Lower leg skin (tissue), 4 donors: Measurements from ENCODE around the gene SLC22A1. TPM values are rescaled to one million over a fixed set of nuclear protein-coding genes. Genes with fewer than 3 reads are reported as not detected.

Experiments
- DNase-seq, 2 donors: peaks; one replicate each; pipeline ENCODE4 v3.0.0-alpha.2; 2019; ENCODE audit warnings: low spot score in 2 of 2
- H3K4me3 ChIP-seq: fragments of 200-600 bp; sonication (generic); 2 replicates; pipeline ENCODE4 v1.5.1; 2017; ENCODE audit warnings: mild to moderate bottlenecking, low read depth; ENCODE audit not compliant: poor library complexity, severe bottlenecking
- CTCF ChIP-seq, 3 donors: fragments of 450-650 bp; IDR thresholded peaks; one replicate each; pipeline ENCODE4 v1.5.1; 2016; ENCODE audit warnings: antibody characterized with exemption in 3 of 3, mild to moderate bottlenecking in 3 of 3, moderate library complexity in 2 of 3
- POLR2A ChIP-seq, 2 donors: fragments of 450-650 bp; IDR thresholded peaks; one replicate each; pipeline ENCODE4 v1.6.1; 2016 to 2017; ENCODE audit warnings: antibody characterized with exemption in 2 of 2, mild to moderate bottlenecking in 1 of 2, moderate library complexity in 1 of 2
- WGBS, 2 donors: methylation state at CpG; one replicate each; pipeline ENCODE4 v1.1.5; 2018; 5-methylcytosine and 5-hydroxymethylcytosine counted together
- intact Hi-C: fragments of 100-400 bp; cut with DNase I; formaldehyde crosslinking; loops from one replicate; pipeline ENCODE4 v1.15.0; 2023; ENCODE audit warnings: low total_unique reads
- total RNA-seq, 4 donors: library from RNA; depleted of rRNA; stranded (reverse); fragments of >200 nt; gene quantifications; one replicate each; pipeline ENCODE4 v1.1.0, GENCODE V29; 2016

Gene SLC22A1
- total RNA-seq, 4 donors from 2014 or later: 0.65 to 1.4 (median 0.80) TPM; not detected in 1

DNA sequence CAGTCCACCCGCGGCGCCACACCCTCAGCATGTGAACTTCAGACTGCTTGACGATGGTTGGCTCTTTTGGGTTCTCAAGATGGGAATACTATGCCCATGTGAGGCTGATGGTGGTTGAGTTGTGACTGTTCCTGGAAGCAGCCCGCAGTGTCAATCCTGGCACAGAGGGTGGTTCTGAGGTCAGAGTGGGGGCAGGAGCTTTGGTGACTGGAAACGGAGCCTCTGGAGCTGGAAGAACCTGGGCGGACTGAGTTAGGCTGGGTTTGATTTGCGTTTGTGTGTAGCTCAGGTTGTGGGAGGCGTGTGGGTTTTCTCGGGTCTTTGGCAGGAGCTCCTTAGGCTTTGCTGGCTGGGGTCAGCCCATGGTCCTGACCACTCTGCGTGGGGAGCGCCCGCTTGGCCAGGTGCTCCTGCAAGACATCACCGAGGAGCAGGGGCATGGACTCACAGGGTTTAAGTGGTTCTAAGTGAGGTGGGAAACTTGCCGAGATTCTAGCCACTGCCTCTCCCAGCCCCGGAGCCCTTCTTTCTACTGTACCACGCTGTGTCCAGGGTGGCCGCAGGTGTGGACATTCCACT, 37.3 kb upstream of the SLC22A1 start:
- intact Hi-C loops: no loop called here
- no peak for DNase-seq
- no peak overlapping the region for H3K4me3 ChIP-seq
- no peak for TF ChIP-seq POLR2A (IDR thresholded peaks at IDR 0.05)
- TF ChIP-seq CTCF (IDR thresholded peaks at IDR 0.05): no peak
- WGBS, 2 donors: 93 to 96% methylated on average over 15 to 18 of the region's 18 CpGs

DNA sequence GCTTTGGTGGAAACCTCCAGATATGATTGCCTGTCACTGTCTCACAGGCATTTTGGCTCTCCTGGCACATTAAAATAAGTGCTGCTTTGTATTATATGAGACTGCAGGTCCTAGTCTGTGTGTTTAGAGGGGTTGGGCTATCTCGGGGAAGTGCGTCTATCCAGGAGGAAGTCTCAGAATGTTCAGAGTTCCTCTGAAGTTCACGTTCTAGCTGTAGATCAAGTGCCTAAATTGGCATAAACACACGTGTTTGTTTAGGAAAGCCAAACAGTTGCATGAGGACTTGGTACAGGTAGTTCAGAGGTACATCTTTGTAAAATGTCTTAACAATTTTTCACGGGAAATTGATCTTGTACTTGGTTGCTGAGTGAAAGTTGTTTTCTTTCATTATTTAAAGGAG, 36.4 kb upstream of the SLC22A1 start:
- no peak for TF ChIP-seq CTCF (IDR thresholded peaks at IDR 0.05)
- no peak for DNase-seq
- no peak overlapping the region for H3K4me3 ChIP-seq
- intact Hi-C loops: no loop called here
- 78 to 82% methylated on average over 5 of the region's 5 CpGs for WGBS, 2 donors

DNA sequence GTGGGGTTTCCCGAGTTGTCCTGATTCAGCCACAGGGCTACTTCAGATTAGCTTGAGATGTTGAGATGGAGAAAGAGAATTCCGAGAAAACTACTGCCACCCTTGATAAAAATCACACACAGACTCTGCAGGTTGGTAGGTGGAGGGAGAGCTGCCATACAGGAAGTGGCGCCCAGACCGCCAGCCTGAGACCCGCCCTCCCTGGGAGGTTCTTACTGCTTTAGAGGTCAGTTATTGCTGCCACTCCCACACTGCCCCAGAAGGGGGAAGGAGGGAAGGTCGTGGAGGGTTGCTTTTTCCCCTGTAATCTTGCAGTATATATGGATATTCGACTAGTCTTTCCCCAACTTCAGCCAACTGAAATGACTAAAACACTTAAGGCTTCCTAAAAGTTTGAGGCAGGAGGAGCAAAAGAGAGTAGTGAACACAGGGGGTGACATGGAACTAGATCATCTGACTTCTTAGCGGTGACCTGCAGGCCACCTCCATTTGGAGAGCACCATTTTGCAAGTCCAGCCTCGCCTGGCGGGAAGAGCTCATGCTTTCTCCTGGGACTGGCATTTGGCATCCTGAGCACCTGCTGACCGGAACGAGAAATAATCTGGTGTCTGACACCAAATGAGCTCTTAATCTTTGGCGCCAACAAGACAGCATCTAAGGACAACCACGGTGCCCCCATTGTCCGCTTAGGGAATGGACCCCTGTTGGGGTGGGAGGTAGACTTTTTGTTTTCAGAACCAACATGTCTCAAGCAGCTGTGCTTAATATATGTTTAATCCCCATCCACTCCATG, 35.7 kb upstream of the SLC22A1 start:
- intact Hi-C loops: no loop called here
- no peak overlapping the region for H3K4me3 ChIP-seq
- DNase-seq: no peak
- WGBS, 2 donors: 89 to 92% methylated on average over 15 of the region's 15 CpGs
- TF ChIP-seq CTCF (IDR thresholded peaks at IDR 0.05) (no peak), POLR2A (IDR thresholded peaks at IDR 0.05) (no peak)

DNA sequence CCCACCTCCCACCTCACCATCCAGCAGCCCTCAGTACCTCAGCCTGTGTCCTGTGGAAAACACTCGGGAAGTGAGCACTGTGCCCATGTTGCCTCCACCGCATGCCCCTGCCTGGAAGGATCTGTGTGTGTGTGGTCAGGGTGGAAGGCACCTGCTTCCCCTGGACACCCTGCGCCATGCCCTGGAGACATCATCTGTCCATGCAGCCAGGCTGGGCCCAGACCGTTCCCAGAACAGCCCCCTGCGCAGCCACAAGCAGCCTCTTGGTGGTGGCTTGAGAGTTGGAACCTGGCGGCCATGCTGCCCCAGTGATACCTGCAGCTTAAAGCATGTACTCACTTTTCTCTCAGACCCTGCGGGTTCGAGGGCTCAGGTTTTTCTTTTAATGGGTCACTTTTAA, 34.9 kb upstream of the SLC22A1 start:
- TF ChIP-seq POLR2A (IDR thresholded peaks at IDR 0.05) (no peak), CTCF (IDR thresholded peaks at IDR 0.05) (no peak)
- DNase-seq: no peak
- intact Hi-C loops: no loop called here
- WGBS, 2 donors: 89 to 94% methylated on average over 8 of the region's 8 CpGs
- H3K4me3 ChIP-seq: no peak overlapping the region

- 51 to 53% methylated on average over 13 of the region's 13 CpGs for WGBS, 2 donors
- no peak overlapping the region for H3K4me3 ChIP-seq
- peak; percentile 47 to 89 for DNase-seq
- TF ChIP-seq POLR2A (IDR thresholded peaks at IDR 0.05): no peak
- TF ChIP-seq CTCF (IDR thresholded peaks at IDR 0.05): no peak
- intact Hi-C loops: no loop called here
These were observed 33.4 kb upstream of the SLC22A1 start for GRCh38 chr6:160088069-160088783.
